Measurements from ENCODE around the gene NUP214.

- TF ChIP-seq, protein P1, sequence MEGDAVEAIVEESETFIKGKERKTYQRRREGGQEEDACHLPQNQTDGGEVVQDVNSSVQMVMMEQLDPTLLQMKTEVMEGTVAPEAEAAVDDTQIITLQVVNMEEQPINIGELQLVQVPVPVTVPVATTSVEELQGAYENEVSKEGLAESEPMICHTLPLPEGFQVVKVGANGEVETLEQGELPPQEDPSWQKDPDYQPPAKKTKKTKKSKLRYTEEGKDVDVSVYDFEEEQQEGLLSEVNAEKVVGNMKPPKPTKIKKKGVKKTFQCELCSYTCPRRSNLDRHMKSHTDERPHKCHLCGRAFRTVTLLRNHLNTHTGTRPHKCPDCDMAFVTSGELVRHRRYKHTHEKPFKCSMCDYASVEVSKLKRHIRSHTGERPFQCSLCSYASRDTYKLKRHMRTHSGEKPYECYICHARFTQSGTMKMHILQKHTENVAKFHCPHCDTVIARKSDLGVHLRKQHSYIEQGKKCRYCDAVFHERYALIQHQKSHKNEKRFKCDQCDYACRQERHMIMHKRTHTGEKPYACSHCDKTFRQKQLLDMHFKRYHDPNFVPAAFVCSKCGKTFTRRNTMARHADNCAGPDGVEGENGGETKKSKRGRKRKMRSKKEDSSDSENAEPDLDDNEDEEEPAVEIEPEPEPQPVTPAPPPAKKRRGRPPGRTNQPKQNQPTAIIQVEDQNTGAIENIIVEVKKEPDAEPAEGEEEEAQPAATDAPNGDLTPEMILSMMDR (IDR thresholded peaks at IDR 0.05), result no peak
- TF ChIP-seq POLR2AphosphoS5 (IDR thresholded peaks at IDR 0.05) (no peak), POLR2A (IDR thresholded peaks at IDR 0.05) (no peak)
Measured at GRCh38 chr9:131246618-131247017, 121.2 kb downstream of the NUP214 start.

Data from gastroesophageal sphincter (tissue), 3 donors.